Osteocyte (in vitro differentiated cells): ENCODE measurements around the gene PLXNB3. TPM values are rescaled to one million over a fixed set of nuclear protein-coding genes. Genes with fewer than 3 reads are reported as not detected.

Experiments used
- DNase-seq: peaks from one replicate; pipeline ENCODE4 v3.0.0; 2021; ENCODE audit warnings: mixed read lengths; ENCODE audit not compliant: unreplicated experiment; ENCODE audit errors: extremely low spot score
- H3K27ac Mint-ChIP-seq: one replicate; pipeline ENCODE4 v1.8.0; 2021; ENCODE audit warnings: mild to moderate bottlenecking, mixed read lengths; ENCODE audit not compliant: unreplicated experiment
- H3K27me3 Mint-ChIP-seq: one replicate; pipeline ENCODE4 v1.8.0; 2021; ENCODE audit warnings: mixed read lengths; ENCODE audit not compliant: unreplicated experiment
- H3K36me3 Mint-ChIP-seq: one replicate; pipeline ENCODE4 v1.8.0; 2021; ENCODE audit warnings: mixed read lengths; ENCODE audit not compliant: unreplicated experiment
- H3K4me1 Mint-ChIP-seq: one replicate; pipeline ENCODE4 v1.8.0; 2021; ENCODE audit warnings: mixed read lengths; ENCODE audit not compliant: unreplicated experiment
- H3K4me3 Mint-ChIP-seq: one replicate; pipeline ENCODE4 v1.8.0; 2021; ENCODE audit warnings: mild to moderate bottlenecking, moderate library complexity, mixed read lengths; ENCODE audit not compliant: unreplicated experiment
- H3K9me3 Mint-ChIP-seq: one replicate; pipeline ENCODE4 v1.8.0; 2021; ENCODE audit warnings: mixed read lengths; ENCODE audit not compliant: unreplicated experiment
- total RNA-seq: library from RNA; stranded (reverse); gene quantifications from 2 replicates; pipeline ENCODE4 v1.2.1, GENCODE V29; 2021
- TF ChIP-seq, protein P1 (sequence below): fragments of 200-600 bp; sonication (generic); IDR thresholded peaks from 2 replicates; pipeline ENCODE4 v1.5.0; 2021; ENCODE audit warnings: antibody characterized with exemption, mild to moderate bottlenecking, moderate library complexity

The PLXNB3 gene
- total RNA-seq, 1 donor from 2014 or later: 8.7 TPM

DNA sequence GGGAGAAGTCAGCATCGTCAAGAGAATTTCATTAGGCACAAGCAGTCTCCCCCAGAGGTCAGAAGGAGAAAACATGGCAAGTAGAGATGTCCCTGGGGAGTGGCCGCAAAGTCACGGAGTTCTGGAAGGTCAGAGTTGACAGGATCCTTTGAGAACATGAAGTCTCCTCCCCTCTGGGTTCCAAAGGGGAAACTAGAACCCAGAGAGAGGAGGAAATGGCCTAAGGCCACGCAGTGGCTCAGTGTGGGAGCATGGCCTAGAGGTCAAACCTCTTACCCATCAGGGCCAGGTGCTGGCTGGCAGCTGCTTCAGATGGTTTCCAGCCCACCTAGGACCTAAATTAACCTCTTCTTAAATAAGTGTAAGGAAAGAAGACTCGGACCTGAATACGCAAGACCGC, 29.2 kb downstream of the PLXNB3 start:
- H3K27ac Mint-ChIP-seq: peak overlapping the region; percentile 92
- peak overlapping the region; percentile 91 for H3K4me3 Mint-ChIP-seq
- H3K27me3 Mint-ChIP-seq: no peaks in the 10 kb centered on the region
- H3K36me3 Mint-ChIP-seq: peaks cover 5% of the 10 kb centered on the region
- TF ChIP-seq, protein P1, sequence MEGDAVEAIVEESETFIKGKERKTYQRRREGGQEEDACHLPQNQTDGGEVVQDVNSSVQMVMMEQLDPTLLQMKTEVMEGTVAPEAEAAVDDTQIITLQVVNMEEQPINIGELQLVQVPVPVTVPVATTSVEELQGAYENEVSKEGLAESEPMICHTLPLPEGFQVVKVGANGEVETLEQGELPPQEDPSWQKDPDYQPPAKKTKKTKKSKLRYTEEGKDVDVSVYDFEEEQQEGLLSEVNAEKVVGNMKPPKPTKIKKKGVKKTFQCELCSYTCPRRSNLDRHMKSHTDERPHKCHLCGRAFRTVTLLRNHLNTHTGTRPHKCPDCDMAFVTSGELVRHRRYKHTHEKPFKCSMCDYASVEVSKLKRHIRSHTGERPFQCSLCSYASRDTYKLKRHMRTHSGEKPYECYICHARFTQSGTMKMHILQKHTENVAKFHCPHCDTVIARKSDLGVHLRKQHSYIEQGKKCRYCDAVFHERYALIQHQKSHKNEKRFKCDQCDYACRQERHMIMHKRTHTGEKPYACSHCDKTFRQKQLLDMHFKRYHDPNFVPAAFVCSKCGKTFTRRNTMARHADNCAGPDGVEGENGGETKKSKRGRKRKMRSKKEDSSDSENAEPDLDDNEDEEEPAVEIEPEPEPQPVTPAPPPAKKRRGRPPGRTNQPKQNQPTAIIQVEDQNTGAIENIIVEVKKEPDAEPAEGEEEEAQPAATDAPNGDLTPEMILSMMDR: no peak
- no peaks in the 10 kb centered on the region for H3K9me3 Mint-ChIP-seq
- H3K4me1 Mint-ChIP-seq: peaks cover 13% of the 10 kb centered on the region
- no peak for DNase-seq

DNA sequence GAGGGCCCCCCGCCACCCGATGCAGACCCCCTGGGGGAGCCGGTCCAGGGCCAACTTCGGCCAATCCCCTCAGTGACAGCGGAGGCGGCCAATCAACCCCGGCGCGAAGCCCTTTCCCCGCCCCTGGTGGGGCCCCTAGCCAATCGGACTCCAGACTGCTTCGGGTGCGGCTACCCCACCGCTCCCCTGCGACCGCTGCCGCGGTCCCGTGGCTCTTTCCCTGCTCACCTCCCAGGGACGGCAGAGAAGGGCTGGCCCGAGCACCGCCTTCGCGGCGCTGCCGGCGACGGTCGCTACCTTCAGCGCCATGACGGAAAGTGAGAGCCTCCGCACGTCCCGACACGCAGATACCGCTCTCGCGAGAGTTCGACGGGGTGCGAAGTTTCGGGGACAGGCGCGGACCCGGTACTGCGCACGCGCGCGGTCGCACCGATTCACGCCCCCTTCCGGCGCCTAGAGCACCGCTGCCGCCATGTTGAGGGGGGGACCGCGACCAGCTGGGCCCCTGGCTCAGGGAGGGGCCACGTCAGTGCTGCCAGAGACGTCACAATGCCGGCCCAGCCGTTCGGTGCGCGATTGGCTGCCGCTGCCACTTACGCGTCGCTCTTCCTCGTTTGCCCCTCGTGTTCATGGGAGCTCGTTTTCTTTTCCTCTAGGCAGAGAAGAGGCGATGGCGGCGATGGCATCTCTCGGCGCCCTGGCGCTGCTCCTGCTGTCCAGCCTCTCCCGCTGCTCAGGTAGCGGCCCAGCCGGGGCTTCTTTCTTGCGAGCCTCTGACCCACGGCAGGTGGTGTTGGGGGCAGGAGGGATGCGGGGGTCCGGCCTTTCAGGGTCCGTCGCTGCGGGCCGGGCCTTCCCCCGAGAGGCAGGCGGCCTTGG, 30.2 kb downstream of the PLXNB3 start, which contains the start of the genes IDH3G and SSR4:
Gene IDH3G, minus strand, starts transcription at position 358 of the 879 bp plus-strand sequence. Its CDS starts 49 bp downstream, at position 309.
Gene SSR4, plus strand, starts transcription at position 651 of the 879 bp plus-strand sequence. Its CDS starts 20 bp downstream, at position 671.
- Mint-ChIP-seq H3K4me3 (peak within 1 kb of the TSS; percentile 91), H3K4me1 (peaks cover 13% of the 10 kb centered on the region), H3K27ac (peak within 1 kb of the TSS; percentile 92), H3K27me3 (no peaks in the 10 kb centered on the region), H3K36me3 (peaks cover 5% of the 10 kb centered on the region), H3K9me3 (no peaks in the 10 kb centered on the region)
- peak; percentile 98 for DNase-seq
- TF ChIP-seq, protein P1: peak; percentile 19

DNA sequence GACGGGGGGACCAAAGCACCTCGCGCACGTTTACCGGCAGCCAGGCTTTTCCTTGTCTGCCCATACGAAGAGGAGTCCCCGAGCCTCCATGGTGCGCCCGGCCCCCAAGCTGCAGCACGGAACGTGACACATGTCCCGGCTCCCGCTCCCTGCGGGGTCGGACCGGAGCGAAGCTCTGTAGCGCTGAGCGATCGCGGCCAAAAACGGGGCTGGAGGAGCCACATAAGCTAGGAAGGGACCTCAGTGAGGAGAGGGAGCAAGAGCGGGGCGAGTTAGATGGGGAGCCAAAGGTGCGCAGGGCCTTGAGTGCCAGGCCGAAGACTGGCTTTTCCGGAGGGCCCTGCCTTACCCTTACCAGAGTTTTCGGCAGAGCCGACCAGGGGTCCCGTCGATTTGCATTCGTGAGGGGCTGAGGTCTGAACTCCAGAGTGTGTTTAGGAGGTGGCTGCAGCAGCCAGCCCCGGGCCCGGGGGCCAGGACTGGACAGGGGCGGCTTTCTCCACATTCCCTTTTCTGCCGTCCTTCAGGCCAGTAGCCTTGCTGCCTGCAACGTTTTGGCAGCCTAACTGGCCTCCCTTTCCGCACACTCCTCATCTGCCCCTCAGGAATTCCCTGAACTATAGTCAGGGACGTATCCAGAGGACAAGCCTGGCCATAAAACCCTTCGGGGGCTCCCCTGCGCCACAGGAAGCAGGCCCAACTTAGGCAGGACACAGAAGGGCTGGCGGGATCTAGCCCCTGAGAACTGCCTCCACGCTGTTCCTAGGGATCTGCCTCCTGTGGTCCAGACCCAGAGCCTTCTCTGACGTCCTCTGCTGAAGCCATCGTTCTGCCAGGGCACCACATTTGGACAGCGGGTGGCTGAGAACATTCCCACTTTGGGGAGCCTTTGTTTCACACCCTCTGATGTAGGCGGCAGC, 31.1 kb downstream of the PLXNB3 start:
- Mint-ChIP-seq H3K27ac (peak overlapping the region; percentile 64), H3K27me3 (no peaks in the 10 kb centered on the region), H3K4me3 (peak overlapping the region; percentile 91), H3K36me3 (peaks cover 5% of the 10 kb centered on the region), H3K9me3 (no peaks in the 10 kb centered on the region), H3K4me1 (peaks cover 13% of the 10 kb centered on the region)
- DNase-seq: no peak
- TF ChIP-seq, protein P1: no peak

DNA sequence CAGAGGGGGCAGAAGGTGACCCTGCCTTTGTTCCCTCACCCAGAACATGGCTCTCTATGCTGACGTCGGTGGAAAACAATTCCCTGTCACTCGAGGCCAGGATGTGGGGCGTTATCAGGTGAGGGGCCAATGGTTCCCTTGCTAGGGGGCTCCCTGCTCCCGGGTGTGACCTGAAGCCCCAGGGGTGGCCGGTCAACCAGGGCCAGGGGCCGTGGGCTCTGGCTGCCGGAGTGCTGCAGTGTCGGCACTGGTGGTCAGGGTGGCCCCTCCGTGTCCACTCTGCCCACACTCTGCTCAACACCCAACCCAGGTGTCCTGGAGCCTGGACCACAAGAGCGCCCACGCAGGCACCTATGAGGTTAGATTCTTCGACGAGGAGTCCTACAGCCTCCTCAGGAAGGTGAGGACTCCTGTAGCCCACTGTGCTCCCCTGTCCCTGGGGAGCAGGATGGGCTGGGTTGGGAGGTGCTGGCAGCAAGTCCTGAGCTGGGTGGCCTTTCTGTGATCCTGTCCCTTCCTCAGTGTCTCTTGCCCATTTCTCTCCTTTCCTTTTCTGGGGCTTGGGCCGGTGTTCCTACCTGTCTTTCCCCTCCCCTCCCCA, 33.5 kb downstream of the PLXNB3 start:
- H3K4me3 Mint-ChIP-seq: no peak overlapping the region

More for the DNA sequence above, 33.5 kb downstream of the PLXNB3 start:
- H3K4me1 Mint-ChIP-seq: peaks cover 13% of the 10 kb centered on the region
- no peak overlapping the region for H3K27ac Mint-ChIP-seq
- no peaks in the 10 kb centered on the region for H3K9me3 Mint-ChIP-seq
- H3K36me3 Mint-ChIP-seq: no peaks in the 10 kb centered on the region
- no peak for DNase-seq
- no peaks in the 10 kb centered on the region for H3K27me3 Mint-ChIP-seq
- TF ChIP-seq, protein P1: no peak
